HG03280 (cell line): ENCODE measurements around the gene JSRP1.

Experiments
- ATAC-seq: cut with Tn5 transposase; IDR thresholded peaks from one replicate; pipeline ENCODE4 v1.9.1; 2021; ENCODE audit warnings: mild to moderate bottlenecking, moderate library complexity; ENCODE audit not compliant: unreplicated experiment

Gene JSRP1

GRCh38 chr19:2219726-2220125 lies 36.5 kb downstream of the JSRP1 start:
- no peak for ATAC-seq

GRCh38 chr19:2217591-2217990 lies 38.6 kb downstream of the JSRP1 start:
- no peak for ATAC-seq

GRCh38 chr19:2216361-2217225 lies 39.6 kb downstream of the JSRP1 start:
- no peak for ATAC-seq

- no peak for ATAC-seq
Observed at GRCh38 chr19:2215281-2215751, 40.9 kb downstream of the JSRP1 start.

- no peak for ATAC-seq
Observed at GRCh38 chr19:2214251-2214650, 42.0 kb downstream of the JSRP1 start.

- ATAC-seq = no peak
Observed at GRCh38 chr19:2213799-2214198, 42.4 kb downstream of the JSRP1 start.

- no peak for ATAC-seq
Observed at GRCh38 chr19:2212861-2213711, 43.1 kb downstream of the JSRP1 start.

- no peak for ATAC-seq
Observed at GRCh38 chr19:2210987-2211740, 45.1 kb downstream of the JSRP1 start.

- ATAC-seq = no peak
Observed at GRCh38 chr19:2210206-2210605, 46.0 kb downstream of the JSRP1 start.

- no peak for ATAC-seq
Observed at GRCh38 chr19:2209408-2209807, 46.8 kb downstream of the JSRP1 start.

- no peak for ATAC-seq
Observed at GRCh38 chr19:2208975-2209374, 47.2 kb downstream of the JSRP1 start.

GRCh38 chr19:2207991-2208860 lies 48.0 kb downstream of the JSRP1 start:
- no peak for ATAC-seq

GRCh38 chr19:2207008-2207407 lies 49.2 kb downstream of the JSRP1 start:
- ATAC-seq = no peak

- no peak for ATAC-seq
Observed at GRCh38 chr19:2202366-2202765, 53.9 kb downstream of the JSRP1 start.
